K562 (cell line): Measurements from ENCODE around the gene ARHGAP26. TPM values are rescaled to one million over a fixed set of nuclear protein-coding genes. Genes with fewer than 3 reads are reported as not detected.

Experiments used
- ATAC-seq: fragments of 200-7000 bp; cut with Tn5 transposase; 3 replicates; pipeline ENCODE4 v1.9.1; 2020; ENCODE audit warnings: moderate library complexity
- BruUV-seq: library from RNA; stranded (reverse); fragments of 400-500 nt; replicated peaks from 2 replicates; lab custom pipeline; 2021; lab: Mats Ljungman, UMichigan
- CTCF ChIA-PET: fragments of 300-600 bp; formaldehyde crosslinking; extraction: SDS; loops from one replicate; lab custom pipeline; 2021; ENCODE audit warnings: low intra/inter-chr PET ratio; lab: Yijun Ruan, JAX
- POLR2A ChIA-PET: fragments of 300-600, 350-650 bp; sonication (Branson Sonifier 250); formaldehyde crosslinking; extraction: SDS; loops from one replicate; lab custom pipeline; 2021; ENCODE audit warnings: antibody characterized with exemption, inconsistent platforms; lab: Yijun Ruan, JAX
- DNase-seq, 4 experiments: peaks; one replicate each; pipeline versions ENCODE4 v3.0.0 to v3.0.0-alpha.2; 2011 to 2018; ENCODE audit warnings: low spot score in 3 of 4, mixed read lengths in 3 of 4; ENCODE audit errors: extremely low read depth in 1 of 4
- FAIRE-seq: peaks from 2 replicates; lab custom pipeline; 2011; peaks lifted over from hg19 to GRCh38; lab: Jason Lieb, UNC
- H2AFZ ChIP-seq: 2 replicates; pipeline ENCODE4 v1.6.0; 2011; ENCODE audit warnings: low read depth, low read length, control low read depth, inconsistent platforms
- H3K27ac ChIP-seq: fragments of 200-600 bp; 3 replicates; pipeline ENCODE4 v1.8.0; 2011; ENCODE audit warnings: low read depth, mild to moderate bottlenecking, control low read depth, inconsistent platforms, low read length, moderate library complexity, mixed read lengths; ENCODE audit errors: extremely low read depth
- H3K27me3 ChIP-seq, 2 experiments: fragments of 300-600 bp in 1 of 2; 2 replicates in 1 of 2; 3 replicates in 1 of 2; pipeline versions ENCODE4 v1.6.0 to v1.8.0; 2011; ENCODE audit warnings: inconsistent platforms in 2 of 2, low read length in 2 of 2, mild to moderate bottlenecking in 1 of 2, mixed read lengths in 1 of 2, moderate library complexity in 1 of 2; ENCODE audit not compliant: control insufficient read depth in 2 of 2, insufficient read depth in 2 of 2
- H3K36me3 ChIP-seq: fragments of 300-600 bp; 3 replicates; pipeline ENCODE4 v1.8.0; 2011; ENCODE audit warnings: mild to moderate bottlenecking, low read length, inconsistent platforms; ENCODE audit not compliant: control insufficient read depth, insufficient read depth
- H3K4me1 ChIP-seq, 2 experiments: fragments of 200-600 bp in 1 of 2; replicated peaks in 1 of 2; 2 replicates in 1 of 2; 3 replicates in 1 of 2; pipeline versions ENCODE4 v1.5.1 to v1.8.0; 2011; ENCODE audit warnings: inconsistent platforms in 2 of 2, low read length in 2 of 2, mild to moderate bottlenecking in 1 of 2, mixed read lengths in 1 of 2, moderate library complexity in 1 of 2; ENCODE audit not compliant: control insufficient read depth in 2 of 2, insufficient read depth in 2 of 2
- H3K4me2 ChIP-seq: 2 replicates; pipeline ENCODE4 v1.6.1; 2011; ENCODE audit warnings: low read length, control low read depth, inconsistent platforms, mixed read lengths; ENCODE audit not compliant: insufficient read depth
- H3K4me3 ChIP-seq: fragments of 200-600 bp; sonication (generic), shearing (Covaris generic); 2 replicates; pipeline ENCODE4 v1.5.1; 2016; ENCODE audit warnings: control low read depth, inconsistent platforms
- H3K79me2 ChIP-seq: fragments of 200-600 bp; 3 replicates; pipeline ENCODE4 v1.8.0; 2011; ENCODE audit warnings: low read length, inconsistent platforms; ENCODE audit not compliant: control insufficient read depth, insufficient read depth
- H3K9ac ChIP-seq, 2 experiments: 2 replicates each; pipeline versions ENCODE4 v1.6.0 to v1.6.1; 2011; ENCODE audit warnings: low read depth in 2 of 2, low read length in 2 of 2, control low read depth in 1 of 2, inconsistent platforms in 1 of 2, mild to moderate bottlenecking in 1 of 2, mixed read lengths in 1 of 2; ENCODE audit not compliant: insufficient read depth in 1 of 2
- H3K9me1 ChIP-seq: one replicate; pipeline ENCODE4 v1.6.0; 2011; ENCODE audit warnings: inconsistent platforms, mild to moderate bottlenecking, low read length, moderate library complexity; ENCODE audit not compliant: control insufficient read depth, insufficient read depth
- H3K9me3 ChIP-seq: replicated peaks from 2 replicates; pipeline ENCODE4 v1.5.1; 2011; ENCODE audit warnings: low read depth, low read length, inconsistent platforms; ENCODE audit not compliant: control insufficient read depth, insufficient read depth
- H4K20me1 ChIP-seq: replicated peaks from 2 replicates; pipeline ENCODE4 v1.6.1; 2011; ENCODE audit warnings: low read length, inconsistent platforms, mixed read lengths; ENCODE audit not compliant: control insufficient read depth, insufficient read depth
- EGR1 ChIP-seq: fragments of 450-650 bp; conservative IDR thresholded peaks from 2 replicates; pipeline ENCODE4 v1.6.1; 2017; ENCODE audit warnings: mild to moderate bottlenecking
- FOXK2 ChIP-seq, 2 experiments: fragments of 450-650 bp; IDR thresholded peaks in 1 of 2; conservative IDR thresholded peaks in 1 of 2; 2 replicates each; pipeline ENCODE4 v1.6.1; 2016; ENCODE audit warnings: low read depth in 2 of 2, mild to moderate bottlenecking in 1 of 2
- MEF2A ChIP-seq: IDR thresholded peaks from 2 replicates; pipeline ENCODE4 v1.6.1; 2011; ENCODE audit warnings: low read depth, mild to moderate bottlenecking, low read length, moderate library complexity; ENCODE audit not compliant: control insufficient read depth
- NCOR1 ChIP-seq: fragments of 450-650 bp; IDR thresholded peaks from 2 replicates; pipeline ENCODE4 v1.6.1; 2016; ENCODE audit warnings: mild to moderate bottlenecking, moderate library complexity
- ZBTB1 ChIP-seq: sonication (generic); formaldehyde crosslinking; IDR thresholded peaks from 2 replicates; pipeline ENCODE4 v1.8.1; 2023; ENCODE audit warnings: missing genetic modification reagents, low read depth, mild to moderate bottlenecking, borderline replicate concordance
- ZNF324 ChIP-seq: fragments of 250-450 bp; sonication (Bioruptor Pico); IDR thresholded peaks from 2 replicates; pipeline ENCODE4 v1.4.0; 2020; ENCODE audit warnings: mild to moderate bottlenecking
- ZNF444 ChIP-seq: fragments of 250-450 bp; sonication (Bioruptor Pico); IDR thresholded peaks from 2 replicates; pipeline ENCODE4 v1.4.0; 2020; ENCODE audit warnings: mild to moderate bottlenecking, moderate library complexity
- ZNF57 ChIP-seq: fragments of 450-650 bp; formaldehyde crosslinking; IDR thresholded peaks from 2 replicates; pipeline ENCODE4 v1.4.0; 2020; ENCODE audit warnings: mild to moderate bottlenecking, moderate library complexity
- WGBS: fragments of 100-300 bp; shearing (Covaris generic); methylation state at CpG from one replicate; pipeline ENCODE4 v1.1.6; 2016; ENCODE audit warnings: low coverage, mixed read lengths; ENCODE audit not compliant: insufficient coverage; ENCODE audit errors: missing lambda C conversion rate; 5-methylcytosine and 5-hydroxymethylcytosine counted together
- in situ Hi-C: fragments of 300-500 bp; cut with MboI; formaldehyde crosslinking; loops from 4 replicates; pipeline ENCODE4 v1.15.0; 2018; ENCODE audit warnings: inconsistent platforms, mixed read lengths
- intact Hi-C: fragments of 100-400 bp; cut with micrococcal nuclease; formaldehyde crosslinking; loops from 2 replicates; pipeline ENCODE4 v1.14.2; 2022
- polyA plus RNA-seq, 8 experiments: library from polyadenylated mRNA; depleted of rRNA in 4 of 8; stranded (reverse) in 5 of 8; unstranded in 3 of 8; fragments of >200 nt; fragmentation: Nextera tagmentation in 2 of 8; fragmentation: Illumina TruSeq in 1 of 8; extraction: Ambion mirVana in 2 of 8; extraction: Trizol in 1 of 8; gene quantifications; 2 replicates each; pipeline versions ENCODE4 v1.2.1 to v1.2.3, GENCODE V29; 2011 to 2014; ENCODE audit warnings: inconsistent platforms in 1 of 8, missing spikeins in 1 of 8
- total RNA-seq, 7 experiments: library from RNA; depleted of rRNA in 6 of 7; stranded (reverse); fragments of >200 nt in 6 of 7; fragmentation: Illumina TruSeq in 2 of 7; extraction: Trizol in 2 of 7; gene quantifications; 2 replicates each; pipeline versions ENCODE4 v1.2.1 to v1.2.3, GENCODE V29; 2011 to 2021; ENCODE audit warnings: low replicate concordance in 1 of 7
- TF ChIP-seq, protein P1 (sequence below): sonication (generic); formaldehyde crosslinking; IDR thresholded peaks from 2 replicates; pipeline ENCODE4 v1.8.1; 2023; ENCODE audit warnings: mild to moderate bottlenecking, missing genetic modification reagents
- TF ChIP-seq, protein P2 (sequence below): fragments of 450-650 bp; conservative IDR thresholded peaks from 2 replicates; pipeline ENCODE4 v1.6.1; 2016; ENCODE audit warnings: missing genetic modification characterization, low read depth, mild to moderate bottlenecking, control low read depth, missing compliant biosample characterization
- TF ChIP-seq, protein P3 (sequence below): sonication (generic); formaldehyde crosslinking; IDR thresholded peaks from 2 replicates; pipeline ENCODE4 v1.8.1; 2022; ENCODE audit warnings: missing genetic modification reagents

ARHGAP26 gene
- total and polyA plus RNA-seq, 9 of the 15 experiments (the other 6 are each of a cell fraction or from before 2014, with no cell fraction given): 0.13 to 1.1 (median 0.55) TPM

DNA sequence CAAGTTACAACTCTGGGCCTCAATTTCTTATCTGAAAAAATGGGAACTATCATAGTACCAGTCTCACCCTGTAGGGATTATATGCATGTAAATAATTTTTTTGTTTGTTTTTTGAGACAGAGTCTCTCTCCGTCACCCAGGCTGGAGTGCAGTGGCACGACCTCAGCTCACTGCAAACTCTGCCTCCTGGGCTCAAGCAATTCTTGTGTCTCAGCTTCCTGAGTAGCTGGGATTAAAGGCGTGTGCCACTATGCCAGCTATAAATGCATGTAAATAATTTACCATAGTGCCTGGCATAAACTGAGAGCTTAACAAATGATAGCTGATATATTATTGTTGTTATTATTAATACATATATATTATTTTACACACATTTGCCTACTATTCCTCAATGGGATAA is 3.0 kb upstream of the ARHGAP26 start (continued):
- TF ChIP-seq EGR1 (no peak), NCOR1 (no peak), ZBTB1 (no peak), MEF2A (no peak), FOXK2 (conservative IDR thresholded peaks at IDR 0.05 in 1 of 2, IDR thresholded peaks at IDR 0.05 in 1 of 2; ENCODE audit: low read depth in 2 of 2) (no peak)
- TF ChIP-seq, protein P1, sequence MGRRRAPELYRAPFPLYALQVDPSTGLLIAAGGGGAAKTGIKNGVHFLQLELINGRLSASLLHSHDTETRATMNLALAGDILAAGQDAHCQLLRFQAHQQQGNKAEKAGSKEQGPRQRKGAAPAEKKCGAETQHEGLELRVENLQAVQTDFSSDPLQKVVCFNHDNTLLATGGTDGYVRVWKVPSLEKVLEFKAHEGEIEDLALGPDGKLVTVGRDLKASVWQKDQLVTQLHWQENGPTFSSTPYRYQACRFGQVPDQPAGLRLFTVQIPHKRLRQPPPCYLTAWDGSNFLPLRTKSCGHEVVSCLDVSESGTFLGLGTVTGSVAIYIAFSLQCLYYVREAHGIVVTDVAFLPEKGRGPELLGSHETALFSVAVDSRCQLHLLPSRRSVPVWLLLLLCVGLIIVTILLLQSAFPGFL: no peak
- TF ChIP-seq, protein P2, sequence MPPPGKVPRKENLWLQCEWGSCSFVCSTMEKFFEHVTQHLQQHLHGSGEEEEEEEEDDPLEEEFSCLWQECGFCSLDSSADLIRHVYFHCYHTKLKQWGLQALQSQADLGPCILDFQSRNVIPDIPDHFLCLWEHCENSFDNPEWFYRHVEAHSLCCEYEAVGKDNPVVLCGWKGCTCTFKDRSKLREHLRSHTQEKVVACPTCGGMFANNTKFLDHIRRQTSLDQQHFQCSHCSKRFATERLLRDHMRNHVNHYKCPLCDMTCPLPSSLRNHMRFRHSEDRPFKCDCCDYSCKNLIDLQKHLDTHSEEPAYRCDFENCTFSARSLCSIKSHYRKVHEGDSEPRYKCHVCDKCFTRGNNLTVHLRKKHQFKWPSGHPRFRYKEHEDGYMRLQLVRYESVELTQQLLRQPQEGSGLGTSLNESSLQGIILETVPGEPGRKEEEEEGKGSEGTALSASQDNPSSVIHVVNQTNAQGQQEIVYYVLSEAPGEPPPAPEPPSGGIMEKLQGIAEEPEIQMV (tag): no peak

DNA sequence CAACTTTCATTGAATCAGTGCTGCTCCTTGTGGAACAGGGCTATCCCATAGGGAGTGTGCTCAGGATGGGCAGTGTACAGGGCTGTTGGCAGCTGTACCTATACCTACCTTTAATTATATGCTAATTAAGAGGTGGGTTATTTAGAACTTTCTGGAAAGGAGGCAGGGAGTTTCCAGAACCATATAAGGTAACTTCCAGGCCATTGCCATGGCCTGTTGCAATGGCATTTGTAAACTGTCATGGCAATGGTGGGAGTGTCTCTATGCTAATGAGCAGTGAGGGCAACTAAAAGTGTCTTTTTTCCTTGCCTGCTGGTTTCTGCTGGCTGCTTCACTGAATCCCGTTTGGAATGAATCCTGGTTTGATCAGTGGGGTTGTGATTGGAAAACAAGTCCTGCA is 2.3 kb upstream of the ARHGAP26 start:
- no peaks in the 10 kb centered on the region for H3K9me3 ChIP-seq
- H3K9me1 ChIP-seq: no peaks in the 10 kb centered on the region
- H3K4me1 ChIP-seq: peaks cover 3 to 19% of the 10 kb centered on the region in 2 experiments; a peak in 3 of 5 replicates
- no peaks in the 10 kb centered on the region for H3K79me2 ChIP-seq
- ChIA-PET CTCF (no interaction called here), POLR2A (interaction anchor here (1.6 kb wide), 1 partner anchor 14 kb away, joined by 5 read pairs; no protein-coding TSS in a partner anchor)
- intact Hi-C loops (no loop called here), in situ Hi-C loops (no loop called here)
- no TSS peak for BruUV-seq
- DNase-seq: no peak
- no peak overlapping the region for H2AFZ ChIP-seq
- H4K20me1 ChIP-seq: no peaks in the 10 kb centered on the region
- H3K27me3 ChIP-seq: peaks cover 5 to 14% of the 10 kb centered on the region in 2 experiments; a peak in 4 of 5 replicates
- H3K36me3 ChIP-seq: no peaks in the 10 kb centered on the region
- H3K9ac ChIP-seq: no peak overlapping the region
- no peak overlapping the region for H3K27ac ChIP-seq
- no peak overlapping the region for H3K4me3 ChIP-seq
- no peak for ATAC-seq
- WGBS: 0% methylated on average over 1 of the region's 1 CpG
- FAIRE-seq: no peak
- H3K4me2 ChIP-seq: no peak overlapping the region
- TF ChIP-seq ZNF57 (CRISPR knock-in tag) (no peak), ZNF324 (CRISPR knock-in tag) (no peak), ZNF444 (no peak)
- TF ChIP-seq, protein P3, sequence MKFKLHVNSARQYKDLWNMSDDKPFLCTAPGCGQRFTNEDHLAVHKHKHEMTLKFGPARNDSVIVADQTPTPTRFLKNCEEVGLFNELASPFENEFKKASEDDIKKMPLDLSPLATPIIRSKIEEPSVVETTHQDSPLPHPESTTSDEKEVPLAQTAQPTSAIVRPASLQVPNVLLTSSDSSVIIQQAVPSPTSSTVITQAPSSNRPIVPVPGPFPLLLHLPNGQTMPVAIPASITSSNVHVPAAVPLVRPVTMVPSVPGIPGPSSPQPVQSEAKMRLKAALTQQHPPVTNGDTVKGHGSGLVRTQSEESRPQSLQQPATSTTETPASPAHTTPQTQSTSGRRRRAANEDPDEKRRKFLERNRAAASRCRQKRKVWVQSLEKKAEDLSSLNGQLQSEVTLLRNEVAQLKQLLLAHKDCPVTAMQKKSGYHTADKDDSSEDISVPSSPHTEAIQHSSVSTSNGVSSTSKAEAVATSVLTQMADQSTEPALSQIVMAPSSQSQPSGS (CRISPR knock-in tag): no peak
